Smooth muscle cell (in vitro differentiated cells): ENCODE results near the gene PDLIM5. TPM values are rescaled to one million over a fixed set of nuclear protein-coding genes. Genes with fewer than 3 reads are reported as not detected.
"Not testable (repeated sequence)": the region's sequence is repeated elsewhere in the genome, so short reads cannot be mapped to it uniquely, and the experiment has no call there.

Experiments
- DNase-seq: peaks from one replicate; lab custom pipeline; 2025; ENCODE audit not compliant: unreplicated experiment; lab: John Stamatoyannopoulos, UW
- H2AFZ ChIP-seq: fragments of 200-600 bp; sonication (generic); 2 replicates; pipeline ENCODE4 v1.6.0; 2016; ENCODE audit warnings: antibody characterized with exemption, low read depth, mild to moderate bottlenecking
- H3F3A ChIP-seq: fragments of 200-600 bp; sonication (generic); 2 replicates; pipeline ENCODE4 v1.6.0; 2017; ENCODE audit warnings: antibody characterized with exemption, low read depth
- H3K27ac ChIP-seq: fragments of 200-600 bp; sonication (generic); 2 replicates; pipeline ENCODE4 v1.5.1; 2016; ENCODE audit warnings: low read depth, mild to moderate bottlenecking
- H3K27me3 ChIP-seq: fragments of 200-600 bp; sonication (generic); 2 replicates; pipeline ENCODE4 v1.6.1; 2016; ENCODE audit warnings: low read depth, mild to moderate bottlenecking
- H3K36me3 ChIP-seq: fragments of 200-600 bp; sonication (generic); 2 replicates; pipeline ENCODE4 v1.5.1; 2016; ENCODE audit warnings: low read depth
- H3K4me1 ChIP-seq: fragments of 200-600 bp; sonication (generic); 2 replicates; pipeline ENCODE4 v1.5.1; 2016; ENCODE audit warnings: low read depth
- H3K4me2 ChIP-seq: fragments of 200-600 bp; sonication (generic); 2 replicates; pipeline ENCODE4 v1.6.0; 2016; ENCODE audit warnings: mild to moderate bottlenecking
- H3K4me3 ChIP-seq: fragments of 200-600 bp; sonication (generic); 2 replicates; pipeline ENCODE4 v1.5.1; 2016; ENCODE audit warnings: mild to moderate bottlenecking
- H3K79me2 ChIP-seq: fragments of 200-600 bp; sonication (generic); 2 replicates; pipeline ENCODE4 v1.6.0; 2016; ENCODE audit warnings: low read depth, mild to moderate bottlenecking
- H3K9ac ChIP-seq: fragments of 200-600 bp; sonication (generic); 2 replicates; pipeline ENCODE4 v1.6.0; 2016; ENCODE audit warnings: low read depth
- H3K9me3 ChIP-seq: fragments of 200-600 bp; sonication (generic); replicated peaks from 2 replicates; pipeline ENCODE4 v1.5.1; 2016; ENCODE audit warnings: low read depth
- H4K20me1 ChIP-seq: fragments of 200-600 bp; sonication (generic); 2 replicates; pipeline ENCODE4 v1.6.0; 2016; ENCODE audit warnings: low read depth
- WGBS: methylation state at CpG from one replicate; pipeline ENCODE4 v1.1.7; 2016; ENCODE audit warnings: low lambda C conversion rate; 5-methylcytosine and 5-hydroxymethylcytosine counted together
- polyA plus RNA-seq: library from polyadenylated mRNA; unstranded; fragments of >200 nt; fragmentation: Nextera tagmentation; extraction: Ambion mirVana; gene quantifications from 2 replicates; pipeline ENCODE4 v1.2.1, GENCODE V29; 2016
- total RNA-seq: library from RNA; depleted of rRNA; stranded (reverse); fragments of >200 nt; gene quantifications from 2 replicates; pipeline ENCODE4 v1.2.3, GENCODE V29; 2014
- TF ChIP-seq, protein P1 (sequence below): fragments of 200-600 bp; sonication (generic); IDR thresholded peaks from 2 replicates; pipeline ENCODE4 v1.5.1; 2017; ENCODE audit warnings: borderline replicate concordance, mild to moderate bottlenecking, antibody characterized with exemption; ENCODE audit not compliant: insufficient read depth, poor library complexity, severe bottlenecking

The PDLIM5 gene
- total and polyA plus RNA-seq, 2 experiments from 2014 or later = 129 to 150 TPM

DNA sequence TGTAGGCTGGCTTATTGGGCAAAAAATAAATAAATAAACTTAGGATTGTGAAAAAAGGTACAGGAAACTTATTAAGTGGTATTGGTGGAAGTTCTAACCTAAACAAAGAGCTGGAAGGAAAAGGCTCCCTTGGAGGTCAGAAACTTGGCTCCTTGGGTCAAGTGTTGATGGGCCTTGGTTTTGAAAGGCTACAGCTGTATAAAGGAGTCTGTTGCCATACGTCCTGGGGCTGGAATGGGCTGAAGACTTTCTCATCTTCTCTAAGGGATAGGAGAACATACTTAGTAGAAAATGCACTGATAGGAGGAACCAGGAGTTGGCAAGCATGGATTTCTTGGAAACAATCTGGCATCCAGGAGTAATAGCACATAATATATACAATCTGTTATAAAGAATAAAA is 56.6 kb downstream of the PDLIM5 start:
- Histone ChIP-seq H3K4me3 (no peak overlapping the region), H4K20me1 (no peaks in the 10 kb centered on the region), H3K9me3 (no peaks in the 10 kb centered on the region), H3K27ac (peak overlapping the region; percentile 71), H3K79me2 (peaks cover 79% of the 10 kb centered on the region), H3K4me2 (peak overlapping the region; percentile 72), H3K27me3 (no peaks in the 10 kb centered on the region), H3K9ac (peak overlapping the region; percentile 15), H3K36me3 (no peaks in the 10 kb centered on the region), H2AFZ (no peak overlapping the region), H3F3A (peaks cover 11% of the 10 kb centered on the region), H3K4me1 (peaks cover 12% of the 10 kb centered on the region)
- TF ChIP-seq, protein P1, sequence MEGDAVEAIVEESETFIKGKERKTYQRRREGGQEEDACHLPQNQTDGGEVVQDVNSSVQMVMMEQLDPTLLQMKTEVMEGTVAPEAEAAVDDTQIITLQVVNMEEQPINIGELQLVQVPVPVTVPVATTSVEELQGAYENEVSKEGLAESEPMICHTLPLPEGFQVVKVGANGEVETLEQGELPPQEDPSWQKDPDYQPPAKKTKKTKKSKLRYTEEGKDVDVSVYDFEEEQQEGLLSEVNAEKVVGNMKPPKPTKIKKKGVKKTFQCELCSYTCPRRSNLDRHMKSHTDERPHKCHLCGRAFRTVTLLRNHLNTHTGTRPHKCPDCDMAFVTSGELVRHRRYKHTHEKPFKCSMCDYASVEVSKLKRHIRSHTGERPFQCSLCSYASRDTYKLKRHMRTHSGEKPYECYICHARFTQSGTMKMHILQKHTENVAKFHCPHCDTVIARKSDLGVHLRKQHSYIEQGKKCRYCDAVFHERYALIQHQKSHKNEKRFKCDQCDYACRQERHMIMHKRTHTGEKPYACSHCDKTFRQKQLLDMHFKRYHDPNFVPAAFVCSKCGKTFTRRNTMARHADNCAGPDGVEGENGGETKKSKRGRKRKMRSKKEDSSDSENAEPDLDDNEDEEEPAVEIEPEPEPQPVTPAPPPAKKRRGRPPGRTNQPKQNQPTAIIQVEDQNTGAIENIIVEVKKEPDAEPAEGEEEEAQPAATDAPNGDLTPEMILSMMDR = no peak
- WGBS = 42% methylated on average over 1 of the region's 1 CpG
- DNase-seq = no peak

DNA sequence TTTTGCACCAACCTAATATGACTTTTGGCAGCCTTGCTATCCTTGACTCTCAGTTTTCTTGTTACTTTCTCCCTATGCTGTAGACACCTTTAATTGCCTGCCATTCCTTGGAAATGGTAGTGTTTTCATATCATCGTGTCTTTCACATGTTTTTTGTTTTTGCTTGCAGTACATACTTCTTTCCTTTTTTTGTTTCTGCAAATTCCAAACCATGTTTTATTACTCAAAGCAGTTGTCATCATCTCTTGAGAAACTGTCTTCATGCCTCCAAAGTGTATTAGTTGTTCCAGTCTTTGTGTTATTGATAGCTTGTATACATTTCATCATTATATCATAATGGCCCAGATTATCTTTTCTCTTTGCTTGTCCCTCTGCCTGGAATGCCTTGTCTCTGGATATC is 57.1 kb downstream of the PDLIM5 start:
- H3F3A ChIP-seq = peaks cover 6% of the 10 kb centered on the region
- H4K20me1 ChIP-seq = no peaks in the 10 kb centered on the region
- H3K4me2 ChIP-seq = peak overlapping the region; percentile 72
- H3K79me2 ChIP-seq = peaks cover 79% of the 10 kb centered on the region
- DNase-seq = no peak
- peak overlapping the region; percentile 71 for H3K27ac ChIP-seq
- H3K36me3 ChIP-seq = no peaks in the 10 kb centered on the region
- WGBS = 83% methylated on average over 1 of the region's 1 CpG
- no peak overlapping the region for H2AFZ ChIP-seq
- H3K4me3 ChIP-seq = no peak overlapping the region
- no peaks in the 10 kb centered on the region for H3K27me3 ChIP-seq
- no peak overlapping the region for H3K9ac ChIP-seq
- TF ChIP-seq, protein P1 = no peak
- no peaks in the 10 kb centered on the region for H3K9me3 ChIP-seq
- peaks cover 12% of the 10 kb centered on the region for H3K4me1 ChIP-seq

DNA sequence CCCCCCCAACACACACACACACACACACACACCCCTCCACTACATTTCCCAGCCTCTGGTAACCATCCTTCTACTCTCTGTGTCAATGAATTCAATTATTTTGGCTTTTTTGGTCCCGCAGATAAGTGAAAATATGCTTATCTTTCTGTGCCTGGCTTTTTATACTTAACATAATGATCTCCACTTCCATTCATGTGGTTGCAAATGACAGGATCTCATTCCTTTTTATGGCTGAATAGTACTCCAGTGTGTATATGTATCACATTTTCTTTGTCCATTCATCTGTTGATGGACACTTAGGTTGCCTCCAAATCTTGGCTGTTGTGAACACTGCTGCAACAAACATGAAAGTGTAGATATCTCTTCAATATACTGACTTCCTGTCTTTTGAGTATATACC is 59.8 kb downstream of the PDLIM5 start:
- H3K79me2 ChIP-seq = peaks cover 80% of the 10 kb centered on the region
- peaks cover 18% of the 10 kb centered on the region for H3K4me1 ChIP-seq
- H2AFZ ChIP-seq = no peak overlapping the region
- H3K27me3 ChIP-seq = no peaks in the 10 kb centered on the region
- no peak overlapping the region for H3K4me3 ChIP-seq
- H3K27ac ChIP-seq = no peak overlapping the region
- H3K36me3 ChIP-seq = no peaks in the 10 kb centered on the region
- H3K9me3 ChIP-seq = no peaks in the 10 kb centered on the region
- 100% methylated on average over 1 of the region's 1 CpG for WGBS
- DNase-seq = no peak
- H3K9ac ChIP-seq = no peak overlapping the region
- no peak overlapping the region for H3K4me2 ChIP-seq
- no peaks in the 10 kb centered on the region for H4K20me1 ChIP-seq
- H3F3A ChIP-seq = peaks cover 9% of the 10 kb centered on the region
- TF ChIP-seq, protein P1 = no peak

DNA sequence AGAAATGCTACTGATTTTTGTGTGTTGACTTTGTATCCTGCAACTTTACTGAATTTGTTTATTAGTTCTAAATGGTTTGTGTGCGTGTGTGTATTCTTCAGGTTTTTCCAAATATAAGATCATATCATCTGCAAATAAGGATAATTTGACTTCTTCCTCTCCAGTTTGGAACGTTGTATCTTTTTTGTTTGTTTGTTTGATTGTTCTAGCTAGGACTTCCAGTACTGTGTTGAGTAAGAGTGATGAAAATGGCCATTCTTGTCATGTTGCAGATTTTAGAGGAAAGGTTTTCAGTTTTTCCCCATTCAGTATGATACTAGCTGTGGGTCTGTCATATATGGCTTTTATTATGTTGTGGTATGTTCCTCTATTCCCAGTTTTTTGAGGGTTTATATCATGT is 61.8 kb downstream of the PDLIM5 start:
- Histone ChIP-seq H3K79me2 (peaks cover 84% of the 10 kb centered on the region), H3K4me1 (peaks cover 12% of the 10 kb centered on the region), H3F3A (peaks cover 19% of the 10 kb centered on the region)
- not testable (repeated sequence) for H3K4me3 ChIP-seq, H3K9ac ChIP-seq, H2AFZ ChIP-seq, H4K20me1 ChIP-seq, H3K9me3 ChIP-seq, DNase-seq, H3K36me3 ChIP-seq, H3K4me2 ChIP-seq, H3K27me3 ChIP-seq, H3K27ac ChIP-seq
- WGBS = 91% methylated on average over 2 of the region's 2 CpGs
